Brain microvascular endothelial cell (primary cell): ENCODE data around the gene MYO9A.

Experiments
- DNase-seq: peaks from one replicate; pipeline ENCODE4 v3.0.0-alpha.2; 2020
- H3K27ac ChIP-seq: fragments of 250-450 bp; sonication (Bioruptor Pico); 2 replicates; pipeline ENCODE4 v1.5.1; 2020; ENCODE audit warnings: mild to moderate bottlenecking, moderate library complexity
- H3K27me3 ChIP-seq: fragments of 250-450 bp; sonication (Bioruptor Pico); replicated peaks from 2 replicates; pipeline ENCODE4 v1.5.1; 2020; ENCODE audit warnings: mild to moderate bottlenecking
- H3K36me3 ChIP-seq: fragments of 250-450 bp; sonication (Bioruptor Pico); replicated peaks from 2 replicates; pipeline ENCODE4 v1.5.1; 2020; ENCODE audit warnings: mild to moderate bottlenecking
- H3K4me3 ChIP-seq: 2 replicates; pipeline ENCODE4 v1.5.1; 2011; ENCODE audit warnings: low read depth, mild to moderate bottlenecking, control low read depth, low read length, moderate library complexity
- in situ Hi-C: cut with HindIII; loops from 2 replicates; pipeline ENCODE4 v1.10.0; 2017; ENCODE audit warnings: low sequenced_read_pairs, low pct_ligation_motif_present
- TF ChIP-seq, protein P1 (sequence below): IDR thresholded peaks from 2 replicates; pipeline ENCODE4 v1.5.1; 2011; ENCODE audit warnings: low read depth, mild to moderate bottlenecking, moderate library complexity, low read length, control low read depth, inconsistent platforms; ENCODE audit errors: missing control alignments

MYO9A gene

DNA sequence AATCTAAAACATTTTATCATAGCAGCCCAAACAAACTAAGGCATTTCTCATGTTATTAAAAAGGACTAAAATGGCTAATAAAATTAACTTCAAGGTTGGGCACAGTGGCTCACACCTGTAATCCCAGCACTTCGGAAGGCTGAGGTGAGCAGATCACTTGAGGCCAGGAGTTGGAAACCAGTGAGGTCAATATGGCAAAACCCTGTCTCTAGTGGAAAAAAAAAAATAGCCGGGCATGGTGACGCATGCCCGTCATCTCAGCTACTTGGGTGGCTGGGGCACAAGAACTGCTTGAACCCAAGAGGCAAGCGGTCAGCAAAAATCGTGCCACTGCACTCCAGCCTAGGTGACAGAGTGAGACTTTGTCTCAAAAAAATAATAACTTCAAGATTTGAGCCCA lies 197.4 kb downstream of the MYO9A start:
- Histone ChIP-seq H3K27me3 (no peaks in the 10 kb centered on the region), H3K4me3 (no peak overlapping the region), H3K27ac (no peak overlapping the region), H3K36me3 (no peaks in the 10 kb centered on the region)
- in situ Hi-C loops: no loop called here
- TF ChIP-seq, protein P1, sequence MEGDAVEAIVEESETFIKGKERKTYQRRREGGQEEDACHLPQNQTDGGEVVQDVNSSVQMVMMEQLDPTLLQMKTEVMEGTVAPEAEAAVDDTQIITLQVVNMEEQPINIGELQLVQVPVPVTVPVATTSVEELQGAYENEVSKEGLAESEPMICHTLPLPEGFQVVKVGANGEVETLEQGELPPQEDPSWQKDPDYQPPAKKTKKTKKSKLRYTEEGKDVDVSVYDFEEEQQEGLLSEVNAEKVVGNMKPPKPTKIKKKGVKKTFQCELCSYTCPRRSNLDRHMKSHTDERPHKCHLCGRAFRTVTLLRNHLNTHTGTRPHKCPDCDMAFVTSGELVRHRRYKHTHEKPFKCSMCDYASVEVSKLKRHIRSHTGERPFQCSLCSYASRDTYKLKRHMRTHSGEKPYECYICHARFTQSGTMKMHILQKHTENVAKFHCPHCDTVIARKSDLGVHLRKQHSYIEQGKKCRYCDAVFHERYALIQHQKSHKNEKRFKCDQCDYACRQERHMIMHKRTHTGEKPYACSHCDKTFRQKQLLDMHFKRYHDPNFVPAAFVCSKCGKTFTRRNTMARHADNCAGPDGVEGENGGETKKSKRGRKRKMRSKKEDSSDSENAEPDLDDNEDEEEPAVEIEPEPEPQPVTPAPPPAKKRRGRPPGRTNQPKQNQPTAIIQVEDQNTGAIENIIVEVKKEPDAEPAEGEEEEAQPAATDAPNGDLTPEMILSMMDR: no peak
- no peak for DNase-seq

DNA sequence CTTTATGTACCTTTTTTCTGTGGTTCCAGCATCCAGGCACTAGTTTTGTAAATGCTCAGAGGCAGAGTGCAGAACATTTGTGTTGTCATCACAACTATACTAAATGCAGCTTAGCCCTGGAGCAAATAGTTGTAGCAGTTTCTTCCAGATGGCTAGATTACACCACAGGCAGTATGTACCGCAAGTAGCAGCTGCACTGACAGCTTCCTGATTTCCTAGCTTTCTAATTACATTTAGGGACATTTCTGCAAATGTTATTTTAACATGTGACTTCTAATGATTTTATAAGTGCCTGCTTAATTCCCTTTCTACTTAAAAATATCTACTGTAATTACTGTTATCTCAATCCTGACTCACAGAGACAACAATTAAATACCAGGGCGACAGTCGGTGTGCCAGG lies 201.1 kb downstream of the MYO9A start:
- TF ChIP-seq, protein P1: no peak
- no peak for DNase-seq
- Histone ChIP-seq H3K36me3 (no peaks in the 10 kb centered on the region), H3K27me3 (no peaks in the 10 kb centered on the region), H3K4me3 (no peak overlapping the region), H3K27ac (no peak overlapping the region)
- in situ Hi-C loops: no loop called here

DNA sequence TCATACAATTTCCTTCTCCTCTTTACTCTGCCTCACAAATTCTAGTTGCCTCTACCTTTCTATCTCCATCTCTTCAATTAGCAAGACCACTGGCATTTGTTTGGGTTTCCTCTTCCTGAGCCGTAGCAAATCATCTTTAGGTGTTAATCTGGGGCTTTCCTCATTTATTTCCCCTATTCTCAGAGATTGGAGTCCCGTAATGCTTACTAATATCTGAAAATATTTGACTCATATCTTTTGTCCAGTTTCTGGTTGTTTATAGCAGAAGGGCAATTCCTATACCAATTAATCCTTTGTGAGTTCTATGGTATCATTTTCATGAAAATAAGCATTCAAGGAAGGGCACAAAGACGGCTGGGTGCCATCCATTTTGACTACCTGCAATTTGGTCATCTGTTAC lies 203.9 kb downstream of the MYO9A start:
- DNase-seq: no peak
- TF ChIP-seq, protein P1: no peak
- no peak overlapping the region for H3K4me3 ChIP-seq
- no peaks in the 10 kb centered on the region for H3K36me3 ChIP-seq
- no peak overlapping the region for H3K27ac ChIP-seq
- in situ Hi-C loops: no loop called here
- H3K27me3 ChIP-seq: no peaks in the 10 kb centered on the region

DNA sequence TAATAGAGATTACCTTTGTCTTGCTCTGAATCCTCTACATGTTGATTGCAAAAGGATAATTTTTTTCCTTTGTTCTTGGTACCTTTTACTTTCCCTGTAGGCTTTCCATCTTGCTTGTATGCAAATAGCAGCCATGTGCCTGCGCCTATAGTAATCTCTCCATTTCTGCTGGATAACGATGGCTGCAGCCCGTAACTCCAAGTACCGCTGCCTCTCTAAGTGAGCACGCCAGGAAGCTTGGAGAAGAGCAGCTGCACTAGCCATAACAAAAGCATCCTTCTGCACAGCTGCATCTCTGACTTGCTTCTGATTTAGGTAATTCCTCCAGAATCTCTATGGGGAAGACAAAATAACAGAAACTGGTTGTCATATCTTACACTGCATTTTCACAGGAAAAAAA lies 218.3 kb downstream of the MYO9A start:
- DNase-seq: no peak
- peaks cover 4% of the 10 kb centered on the region for H3K36me3 ChIP-seq

DNA sequence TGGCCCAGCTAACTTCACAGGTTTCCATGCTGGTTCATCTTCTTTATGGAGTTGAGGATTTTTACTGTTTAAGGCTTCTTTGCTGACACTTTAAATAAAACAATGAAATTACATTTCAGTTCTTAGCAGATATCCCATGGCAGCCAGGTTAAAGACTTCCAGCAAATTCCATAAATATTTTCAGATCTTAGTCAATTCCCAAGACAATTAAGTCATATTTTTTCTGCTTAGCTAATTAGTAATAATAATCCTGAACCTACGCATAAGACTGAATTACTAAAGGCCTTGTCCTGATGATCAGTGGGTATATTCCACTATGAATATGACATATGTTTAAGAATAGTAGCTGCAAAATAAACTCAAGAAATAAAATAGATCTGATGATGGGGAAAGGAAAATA lies 224.3 kb downstream of the MYO9A start:
- Histone ChIP-seq H3K27me3 (no peaks in the 10 kb centered on the region), H3K27ac (no peak overlapping the region), H3K36me3 (peaks cover 6% of the 10 kb centered on the region), H3K4me3 (no peak overlapping the region)
- no peak for DNase-seq
- TF ChIP-seq, protein P1: no peak
- in situ Hi-C loops: no loop called here

More for the DNA sequence above, 218.3 kb downstream of the MYO9A start:
- TF ChIP-seq, protein P1: no peak
- Histone ChIP-seq H3K27me3 (no peaks in the 10 kb centered on the region), H3K27ac (no peak overlapping the region), H3K4me3 (no peak overlapping the region)
- in situ Hi-C loops: no loop called here

DNA sequence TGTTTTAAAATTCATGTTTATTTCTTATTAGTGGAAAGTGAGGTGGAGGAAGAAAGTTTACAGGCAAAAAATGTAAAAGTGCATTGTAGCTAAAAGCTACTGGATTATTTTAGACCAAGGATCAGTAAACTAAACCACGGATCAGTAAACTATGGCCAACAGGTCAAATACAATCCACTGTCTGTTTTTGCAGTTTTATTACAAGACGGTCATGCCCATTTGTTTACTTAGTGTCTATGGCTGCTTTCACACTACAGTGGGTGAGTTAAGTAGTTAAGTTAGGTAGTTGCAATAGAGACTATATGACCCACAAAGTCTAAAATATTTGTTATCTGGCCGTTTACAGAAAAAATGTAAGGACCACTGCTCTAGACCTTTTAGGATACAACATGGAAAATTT lies 225.6 kb downstream of the MYO9A start:
- Histone ChIP-seq H3K4me3 (no peak overlapping the region), H3K27ac (no peak overlapping the region), H3K27me3 (no peaks in the 10 kb centered on the region), H3K36me3 (peaks cover 2% of the 10 kb centered on the region)
- in situ Hi-C loops: no loop called here
- TF ChIP-seq, protein P1: no peak
- DNase-seq: no peak
